GM19240 (cell line): ENCODE measurements around the gene TBXT.
"Not testable (repeated sequence)": the region's sequence is repeated elsewhere in the genome, so short reads cannot be mapped to it uniquely, and the experiment has no call there.

Source experiments
- DNase-seq: peaks from one replicate; pipeline ENCODE4 v3.0.0; 2011; ENCODE audit warnings: low spot score; ENCODE audit not compliant: insufficient read length

Gene TBXT, protein sequence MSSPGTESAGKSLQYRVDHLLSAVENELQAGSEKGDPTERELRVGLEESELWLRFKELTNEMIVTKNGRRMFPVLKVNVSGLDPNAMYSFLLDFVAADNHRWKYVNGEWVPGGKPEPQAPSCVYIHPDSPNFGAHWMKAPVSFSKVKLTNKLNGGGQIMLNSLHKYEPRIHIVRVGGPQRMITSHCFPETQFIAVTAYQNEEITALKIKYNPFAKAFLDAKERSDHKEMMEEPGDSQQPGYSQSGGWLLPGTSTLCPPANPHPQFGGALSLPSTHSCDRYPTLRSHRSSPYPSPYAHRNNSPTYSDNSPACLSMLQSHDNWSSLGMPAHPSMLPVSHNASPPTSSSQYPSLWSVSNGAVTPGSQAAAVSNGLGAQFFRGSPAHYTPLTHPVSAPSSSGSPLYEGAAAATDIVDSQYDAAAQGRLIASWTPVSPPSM

GRCh38 chr6:166167801-166168615 is at the start of gene TBXT:
TSS of gene TBXT (minus strand) at chr6:166167851. CDS start at chr6:166167591, 260 bp downstream.
- no peak for DNase-seq

DNA sequence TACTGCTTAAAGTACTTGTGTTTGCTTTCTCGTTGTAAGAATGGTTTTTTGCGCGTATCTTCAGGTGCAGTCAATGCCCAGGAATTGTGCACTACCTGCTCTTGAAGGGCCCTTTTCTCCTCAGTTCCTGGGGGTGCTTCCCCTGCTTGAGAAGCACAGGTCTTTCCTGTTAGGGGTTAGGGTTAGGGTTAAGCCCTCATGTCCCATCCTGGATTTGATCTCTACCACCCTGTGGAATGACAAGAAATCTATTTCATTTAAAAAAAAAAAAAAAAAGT is 39.6 kb upstream of the TBXT start:
- no peak for DNase-seq

- DNase-seq = no peak
Measured at GRCh38 chr6:166206510-166207283, 39.0 kb upstream of the TBXT start.

- DNase-seq = no peak
Measured at GRCh38 chr6:166206066-166206465, 38.4 kb upstream of the TBXT start.

DNA sequence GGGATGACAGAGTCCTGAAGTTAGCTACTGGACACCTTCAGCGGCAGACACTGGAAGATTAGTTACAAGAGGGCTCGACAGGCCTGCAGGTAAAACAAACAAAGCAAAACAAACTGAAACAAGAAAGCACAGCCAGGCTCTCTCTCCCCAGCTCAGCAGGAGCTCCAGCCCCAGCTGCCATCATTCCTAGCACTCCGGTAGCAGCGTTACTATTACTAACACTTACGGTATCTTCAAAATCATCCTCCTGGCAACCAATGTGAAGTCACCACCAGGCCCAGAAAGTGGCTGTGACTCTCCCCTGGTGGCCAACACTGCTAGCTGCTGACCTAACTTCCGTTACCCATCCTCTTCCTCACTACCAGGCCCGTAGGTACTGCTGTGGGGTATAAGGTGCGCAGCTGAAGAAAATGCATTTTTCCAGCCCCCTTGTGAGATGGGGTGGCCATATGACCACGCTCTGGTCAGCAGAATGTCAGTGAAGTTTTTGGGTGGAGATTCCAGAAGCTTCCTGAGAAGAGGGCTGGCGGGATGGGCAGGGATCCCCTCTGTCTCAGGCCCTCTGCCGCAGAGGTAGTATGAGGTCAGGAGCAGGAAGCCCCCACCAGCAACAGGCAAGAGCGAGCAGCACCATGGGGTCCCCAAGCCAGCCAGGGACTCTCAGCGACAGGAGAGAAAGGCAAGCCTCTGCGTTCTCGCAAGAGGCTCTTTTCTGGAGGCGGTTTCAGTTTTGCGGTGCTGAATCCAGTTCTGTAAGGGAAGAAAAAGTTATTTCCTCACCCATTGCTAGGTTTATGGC is 37.4 kb upstream of the TBXT start:
- DNase-seq = no peak

DNA sequence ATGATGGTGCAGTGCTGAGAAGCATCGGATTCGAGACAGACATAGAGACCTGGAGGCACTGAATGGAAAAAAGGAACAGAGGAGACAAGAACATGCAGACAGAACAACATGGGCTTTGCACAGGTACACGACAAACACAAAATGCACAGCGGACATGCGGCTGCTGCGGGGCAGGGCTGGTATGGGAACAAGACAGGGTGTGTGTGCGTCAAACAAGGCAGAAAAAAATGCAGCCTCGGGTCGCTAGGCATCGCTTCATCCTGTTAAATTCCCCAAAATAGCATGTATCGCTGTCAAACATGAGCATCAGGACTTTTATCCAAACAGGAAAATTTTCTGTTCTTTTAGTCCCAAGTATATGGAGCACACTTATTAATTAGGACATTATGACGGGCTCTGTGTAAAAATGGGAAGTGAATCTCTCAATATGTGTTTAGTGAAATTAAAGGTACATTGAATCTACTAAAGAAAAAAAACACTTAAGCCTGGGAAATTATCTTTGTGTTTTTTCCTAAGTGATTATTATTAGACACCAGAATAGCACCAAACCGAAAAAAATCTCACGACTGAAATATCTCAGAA is 36.1 kb upstream of the TBXT start:
- DNase-seq = no peak

- DNase-seq = no peak
Measured at GRCh38 chr6:166203003-166203640, 35.5 kb upstream of the TBXT start.

DNA sequence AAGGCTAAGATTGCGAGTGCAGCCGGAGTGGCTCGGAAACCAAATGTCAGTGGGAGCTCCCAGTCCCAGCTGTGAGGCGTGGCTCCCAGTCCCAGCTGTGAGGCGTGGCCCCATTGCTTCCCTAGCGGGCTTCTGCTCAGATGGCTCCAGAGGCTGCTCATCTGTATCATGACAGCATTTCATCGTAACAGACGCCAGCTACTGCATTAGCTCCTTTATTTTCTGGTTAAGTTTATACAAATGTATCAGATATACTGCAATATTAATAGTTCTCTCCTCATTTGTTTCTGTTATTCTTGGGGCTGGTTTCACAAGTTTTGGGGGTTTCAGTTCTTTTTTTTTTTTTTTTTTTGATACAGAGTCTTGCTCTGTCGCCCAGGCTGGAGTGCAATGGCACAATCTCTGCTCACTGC is 34.7 kb upstream of the TBXT start:
- peak; percentile 15 for DNase-seq

DNA sequence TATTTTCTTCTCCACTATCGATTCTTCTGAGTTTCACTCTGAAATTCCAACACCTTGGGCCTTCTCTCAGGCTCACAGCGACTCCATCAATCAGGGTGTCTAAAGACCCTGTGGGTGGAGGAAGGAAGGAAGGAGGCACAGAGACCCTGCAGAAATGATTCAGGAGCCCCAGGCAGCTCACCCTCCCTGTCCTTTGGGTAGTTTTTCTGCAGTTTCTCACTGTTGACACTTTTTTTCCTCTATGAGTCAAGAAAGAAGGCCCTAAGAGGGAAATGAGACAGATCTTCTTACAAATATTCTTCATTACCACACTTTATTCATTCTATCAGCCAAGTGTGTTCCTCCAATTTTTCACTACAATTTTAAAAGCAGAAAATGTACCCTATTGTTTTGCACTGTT is 34.2 kb upstream of the TBXT start:
- DNase-seq = no peak

DNA sequence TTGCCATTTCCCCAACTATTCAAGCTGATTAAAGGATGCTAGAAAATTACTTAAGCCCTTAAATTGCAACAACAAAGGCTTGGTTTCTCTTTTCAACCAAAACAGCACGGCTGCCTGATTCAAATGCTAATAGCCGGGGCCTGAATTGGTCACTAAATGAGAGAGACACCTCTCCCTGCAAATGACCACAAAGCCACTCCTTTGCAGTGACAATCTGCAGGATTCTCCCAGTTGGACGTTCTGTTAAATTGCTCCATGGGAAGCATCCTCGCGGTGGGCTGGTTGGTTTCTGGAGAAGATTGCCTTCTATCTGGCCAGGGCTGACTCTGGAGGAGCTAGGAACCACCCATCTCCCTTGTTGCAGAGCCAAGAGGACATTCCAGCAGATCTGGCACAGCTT is 29.7 kb upstream of the TBXT start:
- DNase-seq = no peak

DNA sequence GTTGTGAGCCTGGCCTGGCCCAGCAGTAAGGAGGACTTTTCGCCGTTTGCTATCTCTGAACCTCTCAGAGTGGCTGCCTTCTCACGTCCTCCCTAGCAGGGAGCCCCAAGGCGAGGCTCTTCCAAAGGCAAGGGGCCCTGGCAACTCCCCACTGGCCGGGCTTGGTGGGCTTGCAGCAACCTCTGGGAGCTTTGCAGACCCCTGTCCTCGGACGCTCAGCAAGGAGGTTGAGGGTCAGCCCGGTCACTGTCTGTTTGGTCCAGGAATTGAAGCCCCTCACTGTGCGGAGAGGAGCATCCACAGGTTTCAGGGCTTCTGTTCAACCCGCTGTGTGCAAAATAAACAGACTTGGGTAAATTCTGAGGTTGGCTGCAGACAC is 28.2 kb upstream of the TBXT start:
- no peak for DNase-seq

- DNase-seq = no peak
Measured at GRCh38 chr6:166194914-166195859, 27.5 kb upstream of the TBXT start.

- DNase-seq = no peak
Measured at GRCh38 chr6:166192557-166192956, 24.9 kb upstream of the TBXT start.

- DNase-seq = no peak
Measured at GRCh38 chr6:166192136-166192535, 24.5 kb upstream of the TBXT start.

- no peak for DNase-seq
Measured at GRCh38 chr6:166179704-166180103, 12.1 kb upstream of the TBXT start.

GRCh38 chr6:166176106-166176505 is 8.5 kb upstream of the TBXT start:
- DNase-seq = no peak

DNA sequence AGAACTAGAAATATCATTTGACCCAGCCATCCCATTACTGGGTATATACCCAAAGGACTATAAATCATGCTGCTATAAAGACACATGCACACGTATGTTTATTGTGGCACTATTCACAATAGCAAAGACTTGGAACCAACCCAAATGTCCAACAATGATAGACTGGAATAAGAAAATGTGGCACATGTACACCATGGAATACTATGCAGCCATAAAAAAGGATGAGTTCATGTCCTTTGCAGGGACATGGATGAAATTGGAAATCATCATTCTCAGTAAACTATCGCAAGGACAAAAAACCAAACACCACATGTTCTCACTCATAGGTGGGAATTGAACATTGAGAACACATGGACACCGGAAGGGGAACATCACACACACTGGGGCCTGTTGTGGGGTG is 7.4 kb upstream of the TBXT start:
- DNase-seq = not testable (repeated sequence)

DNA sequence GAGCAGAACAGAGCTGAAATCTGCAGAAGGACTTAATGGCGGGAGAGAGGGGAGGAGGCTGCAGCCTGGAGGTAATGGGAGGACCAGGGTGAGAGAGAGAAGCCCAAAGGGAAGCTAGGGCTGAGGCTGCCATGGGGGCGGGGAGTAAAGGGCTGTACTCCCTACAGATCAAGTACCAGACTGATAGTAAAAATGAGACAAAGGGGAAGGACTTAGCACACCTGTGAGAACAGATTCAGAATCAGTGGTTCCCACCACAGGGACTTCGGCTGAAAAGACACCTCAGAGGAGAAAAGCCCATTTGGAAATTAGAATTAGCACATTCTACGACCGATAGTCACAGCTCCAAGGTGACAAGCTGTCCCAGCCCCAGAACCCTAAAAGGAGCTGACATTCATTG is 6.4 kb upstream of the TBXT start:
- no peak for DNase-seq

DNA sequence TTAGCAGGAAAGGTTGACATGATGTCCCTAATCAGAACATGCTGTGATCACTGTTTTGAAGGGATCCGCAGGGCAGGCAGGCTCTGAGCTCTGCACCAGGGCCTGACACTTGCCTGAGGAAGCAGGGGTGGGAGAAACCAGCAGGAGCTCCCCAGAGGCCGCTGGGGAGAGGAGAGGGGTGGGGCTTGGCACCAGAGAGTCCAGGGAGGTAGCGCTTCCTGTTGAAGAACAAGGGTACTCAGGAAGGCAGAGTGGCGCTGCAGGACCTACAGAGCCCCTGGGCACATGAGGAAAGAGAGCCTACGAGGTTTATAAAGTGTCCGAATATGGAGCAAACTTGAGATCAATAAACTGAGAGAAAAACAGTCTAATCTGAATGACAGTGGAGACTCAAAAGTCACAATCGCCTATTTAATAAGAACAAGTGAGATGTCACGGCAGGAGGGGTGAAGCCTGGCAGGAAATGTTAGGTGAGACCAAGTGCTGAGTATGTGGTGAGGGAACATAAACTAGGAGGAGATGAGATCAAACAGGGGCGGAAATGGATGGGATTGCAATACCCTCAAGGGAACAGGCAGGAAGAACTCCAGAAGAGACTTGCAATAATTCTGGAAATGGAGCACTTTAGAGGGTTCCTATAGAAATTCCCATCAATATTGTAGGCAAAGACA is 5.8 kb upstream of the TBXT start:
- DNase-seq = no peak
